Measurements from ENCODE around the gene GALK1.
"Not testable (repeated sequence)": the region's sequence is repeated elsewhere in the genome, so short reads cannot be mapped to it uniquely, and the experiment has no call there.

The GALK1 gene

GRCh38 chr17:75764711-75765421, at the start of gene GALK1:
Gene GALK1 (minus strand): TSS chr17:75765192. CDS start chr17:75765136, 56 bp downstream.
- DNase-seq (ENCODE audit: low read depth): peak; percentile 25

- DNase-seq (ENCODE audit: low read depth): no peak
Observed at GRCh38 chr17:75814021-75814395, 49.0 kb upstream of the GALK1 start.

- no peak for DNase-seq (ENCODE audit: low read depth)
Observed at GRCh38 chr17:75813081-75814020, 48.4 kb upstream of the GALK1 start.

- no peak for DNase-seq (ENCODE audit: low read depth)
Observed at GRCh38 chr17:75812096-75813013, 47.4 kb upstream of the GALK1 start.

- DNase-seq (ENCODE audit: low read depth): no peak
Observed at GRCh38 chr17:75811174-75811573, 46.2 kb upstream of the GALK1 start.

- not testable (repeated sequence) for DNase-seq (ENCODE audit: low read depth)
Observed at GRCh38 chr17:75810756-75811155, 45.8 kb upstream of the GALK1 start.

- DNase-seq (ENCODE audit: low read depth): no peak
Observed at GRCh38 chr17:75810216-75810615, 45.2 kb upstream of the GALK1 start.

GRCh38 chr17:75809631-75810111, 44.7 kb upstream of the GALK1 start:
- no peak for DNase-seq (ENCODE audit: low read depth)

GRCh38 chr17:75808905-75809621, 44.1 kb upstream of the GALK1 start:
- peak; percentile 46 for DNase-seq (ENCODE audit: low read depth)

- no peak for DNase-seq (ENCODE audit: low read depth)
Observed at GRCh38 chr17:75808549-75808904, 43.5 kb upstream of the GALK1 start.

GRCh38 chr17:75807861-75808260, 42.9 kb upstream of the GALK1 start:
- no peak for DNase-seq (ENCODE audit: low read depth)

GRCh38 chr17:75806822-75807500, 42.0 kb upstream of the GALK1 start:
- no peak for DNase-seq (ENCODE audit: low read depth)

GRCh38 chr17:75803883-75804282, 38.9 kb upstream of the GALK1 start:
- DNase-seq (ENCODE audit: low read depth): no peak

GRCh38 chr17:75799402-75799801, 34.4 kb upstream of the GALK1 start:
- DNase-seq (ENCODE audit: low read depth): no peak

GRCh38 chr17:75795820-75796607, 31.0 kb upstream of the GALK1 start:
- no peak for DNase-seq (ENCODE audit: low read depth)

- no peak for DNase-seq (ENCODE audit: low read depth)
Observed at GRCh38 chr17:75793460-75793859, 28.5 kb upstream of the GALK1 start.

- no peak for DNase-seq (ENCODE audit: low read depth)
Observed at GRCh38 chr17:75791254-75791653, 26.3 kb upstream of the GALK1 start.

GRCh38 chr17:75785016-75785890, 20.3 kb upstream of the GALK1 start:
- DNase-seq (ENCODE audit: low read depth): peak; percentile 77

- peak; percentile 99 for DNase-seq (ENCODE audit: low read depth)
Observed at GRCh38 chr17:75784473-75785015, 19.6 kb upstream of the GALK1 start, which contains the start of gene UNK. Gene UNK (plus strand): TSS chr17:75784806. CDS start chr17:75784881, 75 bp downstream.

All from GM04504 (cell line).